NB4 (cell line): ENCODE results near the gene TRIM61.

ENCODE experiments used
- POLR2A ChIP-seq: IDR thresholded peaks from 2 replicates; pipeline ENCODE4 v1.6.1; 2011; ENCODE audit warnings: mild to moderate bottlenecking; ENCODE audit not compliant: insufficient read length; ENCODE audit errors: extremely low read depth
- TF ChIP-seq, protein P1 (sequence below): IDR thresholded peaks from one replicate; pipeline ENCODE4 v1.5.1; 2012; ENCODE audit warnings: low read depth, low read length
- TF ChIP-seq, protein P2 (sequence below): IDR thresholded peaks from 2 replicates; pipeline ENCODE4 v1.6.1; 2011; ENCODE audit warnings: low read depth, low read length

GRCh38 chr4:164952551-164952950, 24.9 kb downstream of the TRIM61 start:
- TF ChIP-seq, protein P1, sequence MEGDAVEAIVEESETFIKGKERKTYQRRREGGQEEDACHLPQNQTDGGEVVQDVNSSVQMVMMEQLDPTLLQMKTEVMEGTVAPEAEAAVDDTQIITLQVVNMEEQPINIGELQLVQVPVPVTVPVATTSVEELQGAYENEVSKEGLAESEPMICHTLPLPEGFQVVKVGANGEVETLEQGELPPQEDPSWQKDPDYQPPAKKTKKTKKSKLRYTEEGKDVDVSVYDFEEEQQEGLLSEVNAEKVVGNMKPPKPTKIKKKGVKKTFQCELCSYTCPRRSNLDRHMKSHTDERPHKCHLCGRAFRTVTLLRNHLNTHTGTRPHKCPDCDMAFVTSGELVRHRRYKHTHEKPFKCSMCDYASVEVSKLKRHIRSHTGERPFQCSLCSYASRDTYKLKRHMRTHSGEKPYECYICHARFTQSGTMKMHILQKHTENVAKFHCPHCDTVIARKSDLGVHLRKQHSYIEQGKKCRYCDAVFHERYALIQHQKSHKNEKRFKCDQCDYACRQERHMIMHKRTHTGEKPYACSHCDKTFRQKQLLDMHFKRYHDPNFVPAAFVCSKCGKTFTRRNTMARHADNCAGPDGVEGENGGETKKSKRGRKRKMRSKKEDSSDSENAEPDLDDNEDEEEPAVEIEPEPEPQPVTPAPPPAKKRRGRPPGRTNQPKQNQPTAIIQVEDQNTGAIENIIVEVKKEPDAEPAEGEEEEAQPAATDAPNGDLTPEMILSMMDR: no peak
- no peak for TF ChIP-seq POLR2A
- TF ChIP-seq, protein P2, sequence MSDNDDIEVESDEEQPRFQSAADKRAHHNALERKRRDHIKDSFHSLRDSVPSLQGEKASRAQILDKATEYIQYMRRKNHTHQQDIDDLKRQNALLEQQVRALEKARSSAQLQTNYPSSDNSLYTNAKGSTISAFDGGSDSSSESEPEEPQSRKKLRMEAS: no peak
